Esophagus muscularis mucosa (tissue), 4 donors: ENCODE measurements around the gene SERPINB6.

Experiments
- CTCF ChIP-seq, 3 experiments: fragments of 200-600 bp in 2 of 3; fragments of 450-650 bp in 1 of 3; sonication (generic) in 2 of 3; IDR thresholded peaks; one replicate each; pipeline ENCODE4 v1.5.1; 2017 to 2019; ENCODE audit warnings: antibody characterized with exemption in 3 of 3, mild to moderate bottlenecking in 2 of 3, moderate library complexity in 1 of 3
- EP300 ChIP-seq: sonication (generic); formaldehyde crosslinking; IDR thresholded peaks from one replicate; pipeline ENCODE4 v1.6.1; 2017; ENCODE audit warnings: antibody characterized with exemption
- POLR2A ChIP-seq: fragments of 450-650 bp; IDR thresholded peaks from one replicate; pipeline ENCODE4 v1.6.1; 2017; ENCODE audit warnings: antibody characterized with exemption, moderate library complexity, mild to moderate bottlenecking, low read depth
- POLR2AphosphoS5 ChIP-seq, 2 donors: sonication (generic); formaldehyde crosslinking; IDR thresholded peaks; one replicate each; pipeline ENCODE4 v1.6.1; 2017; ENCODE audit warnings: antibody characterized with exemption in 2 of 2

DNA sequence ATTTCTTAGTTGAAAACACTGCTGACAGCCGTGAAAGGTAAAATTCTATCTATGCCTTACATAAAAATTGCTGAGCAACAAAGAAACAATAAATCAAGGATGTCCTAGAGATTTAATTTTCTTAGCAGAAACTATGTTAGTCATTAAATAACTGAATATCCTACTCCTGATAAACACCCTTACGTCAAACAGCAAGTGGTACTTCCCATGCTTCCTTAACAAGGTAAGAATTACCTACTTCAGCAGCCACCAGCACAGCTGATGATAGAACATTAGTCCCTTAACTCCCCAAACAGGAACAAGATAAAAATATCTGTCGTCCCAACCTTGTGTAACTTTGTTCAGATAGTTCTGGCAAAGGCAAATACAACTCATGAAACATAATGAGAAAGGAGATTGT, 8.7 kb downstream of the SERPINB6 start:
- TF ChIP-seq EP300, result no peak
- no peak for TF ChIP-seq POLR2A
- no peak for TF ChIP-seq CTCF (IDR thresholded peaks at IDR 0.05)
- no peak for TF ChIP-seq POLR2AphosphoS5 (IDR thresholded peaks at IDR 0.05)
